ENCODE results near the gene ACAN.

The ACAN gene

DNA sequence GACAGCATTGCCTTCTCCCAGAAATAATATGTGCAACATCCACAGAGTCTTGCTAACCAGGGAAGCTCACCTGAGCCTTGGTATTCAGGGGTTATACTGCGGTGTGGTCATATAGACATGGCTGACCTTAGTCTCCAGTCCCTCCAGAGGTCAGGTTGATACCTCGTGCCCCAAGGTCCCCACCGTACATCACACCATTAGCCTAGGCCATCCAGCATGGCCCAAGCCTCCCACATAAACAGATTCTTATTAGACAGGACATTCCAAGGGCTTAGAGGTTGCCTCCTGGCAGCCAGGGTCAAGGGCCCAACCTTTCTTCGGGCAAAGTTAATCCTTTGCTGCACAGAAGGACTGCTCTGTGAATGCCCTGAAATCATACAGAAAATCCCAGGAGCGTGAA, 18.8 kb downstream of the ACAN start:
- no peak for TF ChIP-seq CTCF (IDR thresholded peaks at IDR 0.05; ENCODE audit: low read depth, low read length)
- no peak for DNase-seq (ENCODE audit: low read depth in 2 of 2)
- H3K4me3 ChIP-seq (replicated peaks in 1 of 2; ENCODE audit: low read depth in 2 of 2, low read length in 2 of 2): no peak overlapping the region

DNA sequence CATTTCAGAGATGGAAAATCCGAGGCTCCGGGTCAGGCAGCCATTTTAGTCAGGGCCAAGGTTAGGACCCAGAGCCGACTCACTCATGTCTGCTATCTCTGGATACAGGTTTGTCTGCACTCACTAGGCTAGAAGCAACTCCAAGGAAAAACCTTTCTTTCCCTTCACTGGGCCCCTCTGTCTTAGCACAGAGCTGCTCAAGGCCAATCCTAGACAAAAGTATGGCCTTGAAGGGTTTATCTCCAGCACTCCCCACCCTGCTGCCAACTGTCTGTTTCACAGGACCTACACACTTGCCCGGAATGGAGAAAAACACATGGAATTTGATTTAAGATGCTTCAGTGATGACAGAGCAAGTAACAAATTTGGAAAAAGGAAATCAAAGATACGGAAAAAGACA, 25.6 kb downstream of the ACAN start:
- no peak for DNase-seq (ENCODE audit: low read depth in 2 of 2)
- TF ChIP-seq CTCF (IDR thresholded peaks at IDR 0.05; ENCODE audit: low read depth, low read length): no peak
- H3K4me3 ChIP-seq (replicated peaks in 1 of 2; ENCODE audit: low read depth in 2 of 2, low read length in 2 of 2): no peak overlapping the region

- no peak overlapping the region for H3K4me3 ChIP-seq (replicated peaks in 1 of 2; ENCODE audit: low read depth in 2 of 2, low read length in 2 of 2)
- DNase-seq (ENCODE audit: low read depth in 2 of 2): no peak
- no peak for TF ChIP-seq CTCF (IDR thresholded peaks at IDR 0.05; ENCODE audit: low read depth, low read length)
These were observed 26.8 kb downstream of the ACAN start for GRCh38 chr15:88830016-88830415.

- TF ChIP-seq CTCF (IDR thresholded peaks at IDR 0.05; ENCODE audit: low read depth, low read length): no peak
- no peak overlapping the region for H3K4me3 ChIP-seq (replicated peaks in 1 of 2; ENCODE audit: low read depth in 2 of 2, low read length in 2 of 2)
- no peak for DNase-seq (ENCODE audit: low read depth in 2 of 2)
These were observed 29.8 kb downstream of the ACAN start for GRCh38 chr15:88832820-88833730.

GRCh38 chr15:88833731-88834100, 30.5 kb downstream of the ACAN start:
- TF ChIP-seq CTCF (IDR thresholded peaks at IDR 0.05; ENCODE audit: low read depth, low read length): no peak
- no peak for DNase-seq (ENCODE audit: low read depth in 2 of 2)
- H3K4me3 ChIP-seq (replicated peaks in 1 of 2; ENCODE audit: low read depth in 2 of 2, low read length in 2 of 2): no peak overlapping the region

- H3K4me3 ChIP-seq (replicated peaks in 1 of 2; ENCODE audit: low read depth in 2 of 2, low read length in 2 of 2): no peak overlapping the region
- peak; percentile 67 for TF ChIP-seq CTCF (IDR thresholded peaks at IDR 0.05; ENCODE audit: low read depth, low read length)
- peak; percentile 45 to 68 for DNase-seq (ENCODE audit: low read depth in 2 of 2)
These were observed 31.1 kb downstream of the ACAN start for GRCh38 chr15:88834211-88834812.
